Rectal smooth muscle tissue (tissue), 1 donor: ENCODE data around the gene POTEF.
"Not testable (repeated sequence)": the region's sequence is repeated elsewhere in the genome, so short reads cannot be mapped to it uniquely, and the experiment has no call there.

ENCODE experiments used
- H3K27ac ChIP-seq: one replicate; pipeline ENCODE4 v1.7.0; 2013; ENCODE audit warnings: low read depth, low read length, inconsistent platforms
- H3K27me3 ChIP-seq: one replicate; pipeline ENCODE4 v1.7.0; 2013; ENCODE audit warnings: low read length; ENCODE audit not compliant: control insufficient read depth, insufficient read depth
- H3K36me3 ChIP-seq: one replicate; pipeline ENCODE4 v1.7.0; 2013; ENCODE audit warnings: low read length; ENCODE audit not compliant: control insufficient read depth, insufficient read depth
- H3K4me1 ChIP-seq: one replicate; pipeline ENCODE4 v1.7.0; 2013; ENCODE audit warnings: low read length; ENCODE audit not compliant: control insufficient read depth, insufficient read depth
- H3K4me3 ChIP-seq: one replicate; pipeline ENCODE4 v1.7.0; 2013; ENCODE audit warnings: low read length
- H3K9ac ChIP-seq: one replicate; pipeline ENCODE4 v1.7.0; 2013; ENCODE audit warnings: low read length

POTEF gene

GRCh38 chr2:130150181-130151144 is 21.4 kb upstream of the POTEF start:
- H3K36me3 ChIP-seq: peaks cover 9% of the 10 kb centered on the region
- H3K4me3 ChIP-seq: no peak overlapping the region
- no peak overlapping the region for H3K9ac ChIP-seq
- H3K27ac ChIP-seq: no peak overlapping the region
- no peaks in the 10 kb centered on the region for H3K27me3 ChIP-seq
- no peaks in the 10 kb centered on the region for H3K4me1 ChIP-seq

GRCh38 chr2:130148515-130148914 is 19.5 kb upstream of the POTEF start:
- not testable (repeated sequence) for H3K36me3 ChIP-seq, H3K27ac ChIP-seq, H3K4me3 ChIP-seq, H3K27me3 ChIP-seq, H3K9ac ChIP-seq, H3K4me1 ChIP-seq

- not testable (repeated sequence) for H3K9ac ChIP-seq
Observed at GRCh38 chr2:130145006-130145414, 16.0 kb upstream of the POTEF start, which contains the start of gene CCDC74B. Gene CCDC74B, minus strand, starts transcription at chr2:130145112. Its CDS starts 116 bp downstream, at chr2:130144996.

GRCh38 chr2:130143266-130144039 is 14.4 kb upstream of the POTEF start:
- not testable (repeated sequence) for H3K27ac ChIP-seq, H3K4me3 ChIP-seq, H3K27me3 ChIP-seq, H3K4me1 ChIP-seq, H3K36me3 ChIP-seq, H3K9ac ChIP-seq

More at GRCh38 chr2:130145006-130145414, 16.0 kb upstream of the POTEF start, which contains the start of gene CCDC74B:
- not testable (repeated sequence) for H3K27me3 ChIP-seq, H3K36me3 ChIP-seq, H3K27ac ChIP-seq, H3K4me1 ChIP-seq
- peak within 1 kb of the TSS; percentile 41 for H3K4me3 ChIP-seq

GRCh38 chr2:130142396-130143265 is 13.6 kb upstream of the POTEF start:
- not testable (repeated sequence) for H3K36me3 ChIP-seq, H3K9ac ChIP-seq, H3K27ac ChIP-seq, H3K4me1 ChIP-seq, H3K4me3 ChIP-seq, H3K27me3 ChIP-seq

GRCh38 chr2:130141645-130142370 is 12.8 kb upstream of the POTEF start:
- H3K36me3 ChIP-seq, H3K27ac ChIP-seq, H3K27me3 ChIP-seq, H3K9ac ChIP-seq, H3K4me1 ChIP-seq, H3K4me3 ChIP-seq: not testable (repeated sequence)

- not testable (repeated sequence) for H3K4me3 ChIP-seq, H3K36me3 ChIP-seq, H3K4me1 ChIP-seq, H3K9ac ChIP-seq, H3K27me3 ChIP-seq, H3K27ac ChIP-seq
Observed at GRCh38 chr2:130141002-130141401, 12.0 kb upstream of the POTEF start.

- H3K27me3 ChIP-seq, H3K9ac ChIP-seq, H3K36me3 ChIP-seq, H3K27ac ChIP-seq, H3K4me1 ChIP-seq, H3K4me3 ChIP-seq: not testable (repeated sequence)
Observed at GRCh38 chr2:130140516-130140915, 11.5 kb upstream of the POTEF start.

GRCh38 chr2:130139331-130140280 is 10.6 kb upstream of the POTEF start:
- not testable (repeated sequence) for H3K36me3 ChIP-seq, H3K9ac ChIP-seq, H3K4me3 ChIP-seq, H3K4me1 ChIP-seq, H3K27ac ChIP-seq, H3K27me3 ChIP-seq

GRCh38 chr2:130138841-130139251 is 9.8 kb upstream of the POTEF start:
- H3K36me3 ChIP-seq: not testable (repeated sequence)

GRCh38 chr2:130138326-130138725 is 9.3 kb upstream of the POTEF start:
- not testable (repeated sequence) for H3K4me3 ChIP-seq, H3K9ac ChIP-seq, H3K27me3 ChIP-seq, H3K27ac ChIP-seq, H3K4me1 ChIP-seq, H3K36me3 ChIP-seq

More at GRCh38 chr2:130138841-130139251, 9.8 kb upstream of the POTEF start:
- H3K27ac ChIP-seq, H3K4me1 ChIP-seq, H3K9ac ChIP-seq, H3K4me3 ChIP-seq, H3K27me3 ChIP-seq: not testable (repeated sequence)
